NCI-H2196 (cell line): ENCODE measurements around the gene IBA57.
"Not testable (repeated sequence)": the region's sequence is repeated elsewhere in the genome, so short reads cannot be mapped to it uniquely, and the experiment has no call there.

Source experiments
- DNase-seq: peaks from one replicate; lab custom pipeline; 2025; ENCODE audit not compliant: unreplicated experiment; lab: John Stamatoyannopoulos, UW

Gene IBA57

DNA sequence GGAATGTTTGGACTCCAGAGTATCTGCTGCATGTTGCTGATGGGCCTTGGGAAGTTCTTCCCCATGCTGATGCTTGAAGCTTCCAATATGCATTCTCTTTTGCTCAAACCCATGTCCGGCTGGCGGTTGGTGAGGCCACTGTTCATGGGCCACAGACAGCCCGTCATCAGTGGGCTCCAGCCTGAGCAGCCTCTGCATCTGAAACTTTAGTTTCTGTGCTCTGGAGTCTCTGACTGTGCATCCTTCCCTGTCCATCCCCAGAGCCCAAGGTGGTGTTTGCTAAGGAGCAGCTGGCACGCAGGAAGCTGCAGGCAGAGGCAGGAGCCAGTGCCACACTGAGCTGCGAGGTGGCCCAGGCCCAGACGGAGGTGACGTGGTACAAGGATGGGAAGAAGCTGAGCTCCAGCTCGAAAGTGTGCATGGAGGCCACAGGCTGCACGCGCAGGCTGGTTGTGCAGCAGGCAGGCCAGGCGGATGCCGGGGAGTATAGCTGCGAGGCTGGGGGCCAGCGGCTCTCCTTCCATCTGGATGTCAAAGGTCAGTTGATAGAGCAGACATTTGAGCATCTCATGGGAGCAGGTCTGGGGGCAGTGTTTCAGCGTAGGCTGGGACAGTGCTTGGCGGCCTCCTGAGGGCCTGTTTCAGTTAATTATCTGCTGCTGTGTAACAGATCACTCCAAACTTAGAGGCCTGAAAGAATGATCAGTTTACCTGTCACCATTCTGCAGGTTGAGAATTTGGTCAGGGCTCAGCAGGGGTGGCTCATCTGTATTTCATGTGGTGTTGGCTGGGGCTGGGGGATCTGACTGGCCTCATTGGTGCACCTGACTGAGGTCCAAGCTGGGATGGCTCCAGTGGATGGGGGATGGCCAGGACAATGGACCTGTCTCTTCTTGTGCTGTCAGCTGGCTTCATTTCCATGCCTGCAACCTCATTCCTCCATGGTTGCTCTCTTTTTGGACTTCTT, 58.9 kb downstream of the IBA57 start:
- DNase-seq = no peak

- DNase-seq = no peak
Observed at GRCh38 chr1:228225165-228225710, 59.6 kb downstream of the IBA57 start.

DNA sequence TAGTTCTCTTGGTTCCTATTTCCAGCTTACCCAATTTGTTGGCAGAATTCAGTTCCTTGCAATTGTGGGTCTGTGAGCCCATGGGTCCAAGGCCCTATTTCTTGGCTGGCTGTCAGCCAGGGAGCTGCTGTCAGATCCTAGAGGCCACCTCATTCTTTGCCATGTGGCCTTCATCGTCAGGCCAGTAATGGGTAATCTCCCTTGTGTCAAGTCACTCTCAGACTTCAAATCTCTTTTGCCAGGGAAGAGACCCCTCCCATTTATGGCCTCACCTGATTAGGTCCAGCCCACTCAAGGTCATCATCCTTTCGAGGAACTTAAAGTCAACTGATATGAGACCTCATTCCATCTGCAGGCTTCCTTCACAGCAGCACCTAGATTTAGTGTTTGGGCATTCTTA, 60.1 kb downstream of the IBA57 start:
- no peak for DNase-seq

DNA sequence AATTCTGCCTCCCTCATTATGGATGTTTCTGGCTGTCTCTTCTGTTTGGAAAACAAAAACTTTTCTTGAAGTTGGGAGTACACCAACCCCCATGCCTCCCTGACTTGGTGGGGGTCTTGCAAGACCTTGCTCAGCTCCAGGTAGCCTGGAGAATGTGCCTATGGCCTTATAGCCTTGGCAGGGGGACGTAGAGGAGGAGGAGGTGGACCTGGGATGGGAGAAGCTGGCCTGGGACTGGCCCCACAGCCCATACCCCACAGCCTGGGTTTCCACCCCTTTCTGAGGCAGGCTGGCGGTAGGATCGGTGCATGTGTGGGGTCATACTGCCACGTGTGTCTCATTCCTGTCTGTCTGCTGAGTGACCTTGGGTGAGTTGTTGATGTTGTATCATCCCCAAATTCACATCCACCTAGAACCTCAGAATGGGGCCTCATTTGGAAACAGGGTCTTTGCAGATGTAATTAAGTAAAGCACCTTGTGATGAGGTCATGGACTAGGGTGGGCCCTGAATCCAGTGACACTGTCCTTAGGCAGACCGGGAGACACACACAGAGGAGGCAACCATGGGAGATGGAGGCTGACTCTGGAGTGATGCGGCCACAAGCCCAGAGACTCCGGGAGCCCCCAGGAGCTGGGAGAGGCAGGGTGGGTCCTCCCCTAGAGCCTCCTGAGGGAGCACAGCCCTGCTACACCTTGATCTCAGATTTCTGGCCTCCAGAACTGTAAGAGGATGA, 60.7 kb downstream of the IBA57 start:
- DNase-seq = no peak

DNA sequence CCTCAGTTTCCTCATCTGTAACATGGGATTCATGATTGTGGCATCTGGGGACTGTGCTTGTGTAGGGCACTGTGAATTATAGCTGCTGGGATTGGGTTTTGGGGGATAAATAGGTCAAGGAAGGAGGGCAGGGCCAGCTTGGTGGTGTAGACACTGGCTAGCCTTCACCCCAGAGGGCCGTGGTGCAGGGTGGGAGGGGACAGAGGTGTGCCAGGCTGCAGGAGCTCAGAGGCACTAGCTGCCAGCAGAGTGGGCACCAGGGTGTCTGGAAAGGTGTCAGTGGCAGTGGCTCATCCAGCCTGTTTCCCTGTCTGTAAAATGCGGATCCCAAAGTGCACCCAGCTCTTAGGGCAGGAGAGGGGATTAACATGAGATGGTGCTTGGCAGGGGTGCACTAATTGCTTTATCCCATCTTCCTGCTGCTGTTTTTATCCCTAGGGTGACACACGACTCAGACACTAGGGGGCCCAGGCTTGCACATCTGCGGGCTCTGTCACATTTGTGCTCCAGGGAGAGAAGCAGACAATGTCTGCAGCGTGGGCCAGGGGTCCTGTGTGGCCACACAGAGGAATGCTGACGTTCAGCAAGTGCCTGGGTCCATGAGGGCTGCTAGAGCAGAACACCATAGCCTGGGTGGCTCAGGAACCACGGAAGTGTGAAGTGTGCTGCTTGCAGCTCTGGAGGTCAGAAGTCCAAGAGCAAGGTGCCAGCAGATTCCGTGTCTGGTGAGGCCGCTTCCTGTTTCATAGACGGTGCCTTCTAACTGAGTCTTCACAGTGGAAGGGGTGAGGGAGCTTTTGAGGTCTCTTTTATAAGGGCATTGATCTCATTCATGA, 61.6 kb downstream of the IBA57 start:
- no peak for DNase-seq

DNA sequence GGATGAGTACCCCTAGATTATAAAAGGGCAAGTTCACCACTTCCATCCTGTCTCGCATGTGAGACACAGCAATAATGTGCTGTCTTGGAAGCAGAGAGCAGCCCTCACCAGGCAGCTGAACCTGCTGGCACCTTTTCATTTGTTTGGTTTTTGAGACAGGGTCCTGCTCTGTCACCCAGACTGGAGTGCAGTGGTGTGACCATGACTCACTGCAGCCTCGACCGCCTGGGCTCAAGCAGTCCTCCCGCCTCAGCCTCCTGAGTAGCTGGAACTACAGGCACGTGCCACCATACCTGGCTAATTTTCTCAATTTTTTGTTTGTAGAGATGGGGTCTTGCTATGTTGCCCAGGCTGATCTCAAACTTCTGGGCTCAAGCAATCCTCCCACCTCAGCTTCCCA, 62.5 kb downstream of the IBA57 start:
- DNase-seq = not testable (repeated sequence)

DNA sequence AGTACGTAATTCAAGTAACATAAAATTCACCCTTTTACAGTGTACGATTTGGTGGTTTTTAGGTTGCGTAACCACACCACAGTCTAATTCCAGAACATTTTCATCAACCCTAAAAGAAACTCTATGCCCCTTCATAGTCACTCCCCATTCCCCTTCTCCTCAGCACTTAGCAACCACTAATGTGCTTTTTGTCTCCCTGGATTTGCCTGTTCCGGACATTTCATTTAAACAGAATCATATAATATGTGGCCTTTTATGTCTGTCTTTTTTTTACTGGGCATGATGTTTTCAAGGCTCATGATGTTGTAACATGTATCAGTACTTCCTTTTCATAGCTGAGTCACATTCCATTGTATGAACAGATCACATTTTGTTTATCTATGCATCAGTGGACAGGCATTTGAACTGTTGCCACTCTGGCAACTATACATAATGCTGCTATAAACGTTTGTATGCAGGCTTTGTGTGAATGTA, 63.0 kb downstream of the IBA57 start:
- DNase-seq = no peak

DNA sequence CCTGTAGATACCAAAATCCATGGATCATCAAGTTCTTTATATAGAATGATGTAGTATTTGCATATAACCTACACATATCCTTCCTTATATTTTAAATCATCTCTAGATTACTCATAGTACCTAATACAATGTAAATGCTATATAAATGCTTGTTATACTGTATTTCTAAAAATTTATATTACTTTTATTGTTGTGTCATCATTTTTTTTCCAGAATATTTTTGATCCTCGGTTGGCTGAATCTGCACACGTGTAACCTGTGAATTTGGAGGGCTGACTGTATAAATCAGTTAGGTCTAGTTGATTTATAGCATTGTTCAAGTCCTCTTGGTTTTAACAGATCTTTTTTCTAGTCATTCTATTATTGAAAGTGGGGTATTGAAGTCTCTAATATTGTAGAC, 65.6 kb downstream of the IBA57 start:
- DNase-seq = no peak
